OCI-LY7 (cell line): ENCODE results near the gene ARHGEF26. TPM values are rescaled to one million over a fixed set of nuclear protein-coding genes. Genes with fewer than 3 reads are reported as not detected.

Experiments used
- Bru-seq: library from RNA; stranded (reverse); fragments of 400-500 nt; gene quantifications from one replicate; lab custom pipeline; 2021; lab: Mats Ljungman, UMichigan
- BruChase-seq, 2 experiments: library from RNA; stranded (reverse); fragments of 400-500 nt; gene quantifications; one replicate each; lab custom pipeline; 2021; lab: Mats Ljungman, UMichigan
- BruUV-seq: library from RNA; stranded (reverse); fragments of 400-500 nt; replicated peaks from 2 replicates; lab custom pipeline; 2021; lab: Mats Ljungman, UMichigan
- CTCF ChIA-PET: fragments of 300-600 bp; sonication (Branson Sonifier 250); formaldehyde crosslinking; loops from one replicate; lab custom pipeline; 2022; ENCODE audit warnings: antibody characterized with exemption; ENCODE audit not compliant: unreplicated experiment; lab: Charles Lee
- POLR2A ChIA-PET: fragments of 300-600 bp; sonication (Branson Sonifier 250); formaldehyde crosslinking; loops from one replicate; lab custom pipeline; 2022; ENCODE audit warnings: antibody characterized with exemption; lab: Charles Lee
- DNase-seq: peaks from one replicate; pipeline ENCODE4 v3.0.0-alpha.2; 2015; ENCODE audit warnings: low spot score
- H2AFZ ChIP-seq: fragments of 200-600 bp; sonication (generic), shearing (Covaris generic); 2 replicates; pipeline ENCODE4 v1.6.1; 2014; ENCODE audit warnings: mild to moderate bottlenecking, antibody characterized with exemption, low read length, moderate library complexity
- H3K27ac ChIP-seq: fragments of 200-600 bp; sonication (generic); 2 replicates; pipeline ENCODE4 v1.5.1; 2014; ENCODE audit warnings: mixed run types, low read depth, mild to moderate bottlenecking, moderate library complexity, low read length, inconsistent platforms; ENCODE audit not compliant: poor library complexity, severe bottlenecking
- H3K36me3 ChIP-seq: fragments of 200-600 bp; sonication (generic); 2 replicates; pipeline ENCODE4 v1.6.1; 2014; ENCODE audit warnings: mild to moderate bottlenecking, antibody characterized with exemption, low read length, moderate library complexity, mixed read lengths; ENCODE audit not compliant: insufficient read depth
- H3K4me1 ChIP-seq: fragments of 200-600 bp; sonication (generic); 2 replicates; pipeline ENCODE4 v1.5.1; 2014; ENCODE audit warnings: mild to moderate bottlenecking, low read length; ENCODE audit not compliant: insufficient read depth, poor library complexity, severe bottlenecking
- H3K4me2 ChIP-seq: fragments of 200-600 bp; sonication (generic); 2 replicates; pipeline ENCODE4 v1.6.1; 2014; ENCODE audit warnings: mild to moderate bottlenecking, low read length
- H3K4me3 ChIP-seq: fragments of 200-600 bp; sonication (generic); 2 replicates; pipeline ENCODE4 v1.5.1; 2014; ENCODE audit warnings: mild to moderate bottlenecking, low read depth, low read length; ENCODE audit not compliant: poor library complexity, severe bottlenecking
- H3K79me2 ChIP-seq: fragments of 200-600 bp; sonication (generic); 2 replicates; pipeline ENCODE4 v1.6.1; 2016; ENCODE audit warnings: low read depth, mild to moderate bottlenecking, low read length, moderate library complexity, mixed read lengths; ENCODE audit not compliant: insufficient read depth
- H3K9me2 ChIP-seq: fragments of 200-600 bp; sonication (generic); 2 replicates; pipeline ENCODE4 v1.6.1; 2016; ENCODE audit warnings: mild to moderate bottlenecking, low read length, mixed read lengths; ENCODE audit not compliant: insufficient read depth
- H3K9me3 ChIP-seq: fragments of 200-600 bp; sonication (generic); 2 replicates; pipeline ENCODE4 v1.6.1; 2014; ENCODE audit warnings: mild to moderate bottlenecking, mixed run types, low read length, mixed read lengths
- H4K20me1 ChIP-seq: fragments of 200-600 bp; sonication (generic); 2 replicates; pipeline ENCODE4 v1.6.1; 2014; ENCODE audit warnings: mild to moderate bottlenecking, antibody characterized with exemption, low read length, moderate library complexity, mixed read lengths; ENCODE audit not compliant: insufficient read depth
- CTCF ChIP-seq: fragments of 200-600 bp; sonication (generic); conservative IDR thresholded peaks from 2 replicates; pipeline ENCODE4 v1.5.1; 2014; ENCODE audit warnings: mild to moderate bottlenecking, antibody characterized with exemption, low read length, moderate library complexity, mixed read lengths
- EZH2phosphoT487 ChIP-seq: fragments of 200-600 bp; sonication (generic); IDR thresholded peaks from 2 replicates; pipeline ENCODE4 v1.6.1; 2018; ENCODE audit warnings: low read depth, borderline replicate concordance, mild to moderate bottlenecking, mixed run types, antibody characterized with exemption, low read length, moderate library complexity, mixed read lengths
- intact Hi-C: fragments of 100-400 bp; cut with micrococcal nuclease; formaldehyde crosslinking; loops from one replicate; pipeline ENCODE4 v1.10.0; 2022; ENCODE audit not compliant: unreplicated experiment
- long read RNA-seq: library from polyadenylated mRNA; stranded (forward); transcript quantifications from one replicate; pipeline ENCODE4 v2.0.0, GENCODE V29; 2022
- total RNA-seq, 2 experiments: library from RNA; depleted of rRNA in 1 of 2; stranded (reverse); fragments of >200 nt in 1 of 2; shearing (Covaris generic) in 1 of 2; gene quantifications; 2 replicates each; pipeline ENCODE4 v1.2.3, GENCODE V29; 2014 to 2022

The ARHGEF26 gene, protein sequence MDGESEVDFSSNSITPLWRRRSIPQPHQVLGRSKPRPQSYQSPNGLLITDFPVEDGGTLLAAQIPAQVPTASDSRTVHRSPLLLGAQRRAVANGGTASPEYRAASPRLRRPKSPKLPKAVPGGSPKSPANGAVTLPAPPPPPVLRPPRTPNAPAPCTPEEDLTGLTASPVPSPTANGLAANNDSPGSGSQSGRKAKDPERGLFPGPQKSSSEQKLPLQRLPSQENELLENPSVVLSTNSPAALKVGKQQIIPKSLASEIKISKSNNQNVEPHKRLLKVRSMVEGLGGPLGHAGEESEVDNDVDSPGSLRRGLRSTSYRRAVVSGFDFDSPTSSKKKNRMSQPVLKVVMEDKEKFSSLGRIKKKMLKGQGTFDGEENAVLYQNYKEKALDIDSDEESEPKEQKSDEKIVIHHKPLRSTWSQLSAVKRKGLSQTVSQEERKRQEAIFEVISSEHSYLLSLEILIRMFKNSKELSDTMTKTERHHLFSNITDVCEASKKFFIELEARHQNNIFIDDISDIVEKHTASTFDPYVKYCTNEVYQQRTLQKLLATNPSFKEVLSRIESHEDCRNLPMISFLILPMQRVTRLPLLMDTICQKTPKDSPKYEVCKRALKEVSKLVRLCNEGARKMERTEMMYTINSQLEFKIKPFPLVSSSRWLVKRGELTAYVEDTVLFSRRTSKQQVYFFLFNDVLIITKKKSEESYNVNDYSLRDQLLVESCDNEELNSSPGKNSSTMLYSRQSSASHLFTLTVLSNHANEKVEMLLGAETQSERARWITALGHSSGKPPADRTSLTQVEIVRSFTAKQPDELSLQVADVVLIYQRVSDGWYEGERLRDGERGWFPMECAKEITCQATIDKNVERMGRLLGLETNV
- total RNA-seq (2014; rRNA removed; shearing (Covaris generic)) (0.13 and 0.35 TPM in 2 replicates), total RNA-seq (2022) (0.11 and 0.35 TPM in 2 replicates), Bru-seq, nascent RNA (percentile 18 among the genes with signal in this experiment), BruChase-seq, experiment 1, labeled RNA remaining after a 6-hour chase (percentile 12 among the genes with signal in this experiment), BruChase-seq, experiment 2, labeled RNA remaining after a 2-hour chase (percentile 16 among the genes with signal in this experiment)
- long read RNA-seq, partial matches to known transcripts, result 0 of 4 reads
- long read RNA-seq, other reads (novel, unspliced or antisense), result 4 of 4 reads

DNA sequence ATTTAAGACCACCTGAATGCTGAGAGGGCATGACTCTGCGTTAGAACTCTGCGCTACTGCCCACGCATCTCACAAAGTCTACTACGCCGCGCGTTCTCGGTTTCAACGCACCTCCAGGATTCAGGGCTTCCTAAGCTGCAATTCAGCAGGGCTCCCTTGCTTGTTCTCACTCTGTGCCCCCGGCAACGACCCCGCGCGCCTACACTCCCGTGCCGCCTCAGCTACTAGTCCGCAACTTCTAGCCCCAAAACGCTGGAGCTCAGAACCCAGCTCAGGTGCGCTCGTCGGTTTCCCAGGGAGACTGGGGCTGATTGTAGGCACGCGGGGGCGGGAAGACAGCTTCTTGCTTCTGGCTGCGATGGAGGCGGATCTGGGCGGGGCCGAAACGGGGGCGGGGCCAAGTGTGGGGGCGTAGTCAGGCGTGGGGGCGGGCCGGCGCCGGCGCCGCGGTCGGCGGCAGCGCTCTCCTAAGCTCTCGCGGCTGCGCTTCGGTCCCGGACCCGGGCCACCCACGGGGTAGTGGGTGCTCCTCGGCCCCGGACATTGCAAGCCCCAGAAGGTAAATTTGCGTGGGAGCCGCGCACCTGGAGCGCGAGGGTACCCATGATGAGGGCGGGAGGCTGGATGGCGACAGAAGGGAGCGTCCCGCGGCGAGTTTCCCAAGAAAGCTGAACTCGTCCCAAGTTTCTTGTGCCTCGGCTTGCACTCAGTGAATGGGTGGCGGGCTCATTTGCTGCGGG is at the start of gene ARHGEF26:
Gene ARHGEF26, plus strand, starts transcription at position 430 of the 740 bp plus-strand sequence. CDS start 603 bp downstream, outside the sequence.
- Histone ChIP-seq H3K4me3 (peak within 1 kb of the TSS; percentile 78), H3K9me2 (no peaks in the 10 kb centered on the region), H4K20me1 (no peaks in the 10 kb centered on the region), H3K9me3 (no peaks in the 10 kb centered on the region), H2AFZ (peak within 1 kb of the TSS; percentile 97), H3K79me2 (no peaks in the 10 kb centered on the region), H3K36me3 (no peaks in the 10 kb centered on the region), H3K27ac (no peak within 1 kb of the TSS), H3K4me1 (no peaks in the 10 kb centered on the region), H3K4me2 (peak within 1 kb of the TSS; percentile 100)
- no peak for TF ChIP-seq CTCF
- no peak for TF ChIP-seq EZH2phosphoT487
- BruUV-seq, result no TSS peak
- CTCF ChIA-PET, result no interaction called here
- intact Hi-C loops, result no loop called here
- POLR2A ChIA-PET, result interaction anchor here (0.6 to 1.4 kb wide), 6 partner anchors 10 to 717 kb away, joined by 3 to 5 read pairs (median 4); no protein-coding TSS in a partner anchor
- peak; percentile 72 for DNase-seq

DNA sequence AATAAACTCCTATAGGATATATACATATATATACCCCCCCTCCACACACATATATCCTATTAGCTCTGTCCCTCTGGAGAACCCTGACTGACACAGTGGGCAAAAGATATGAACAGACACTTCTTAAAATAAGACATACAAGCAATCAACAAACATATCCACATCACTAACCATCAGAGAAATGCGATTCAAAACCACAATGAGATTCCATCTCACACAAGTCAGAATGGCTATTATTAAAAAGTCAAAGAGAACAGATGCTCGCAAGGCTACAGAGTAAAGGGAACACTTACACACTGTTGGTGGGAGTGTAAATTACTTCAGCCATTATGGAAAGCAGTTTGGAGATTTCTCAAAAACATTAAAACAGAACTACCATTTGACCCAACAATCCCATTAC is 46.2 kb upstream of the ARHGEF26 start:
- H3K79me2 ChIP-seq, result no peaks in the 10 kb centered on the region
- no peak for DNase-seq
- H3K9me3 ChIP-seq, result no peaks in the 10 kb centered on the region
- no peaks in the 10 kb centered on the region for H3K4me1 ChIP-seq
- no peaks in the 10 kb centered on the region for H3K36me3 ChIP-seq
- intact Hi-C loops, result no loop called here
- H2AFZ ChIP-seq, result no peak overlapping the region
- ChIA-PET CTCF (no interaction called here), POLR2A (no interaction called here)
- no peak overlapping the region for H3K27ac ChIP-seq
- H4K20me1 ChIP-seq, result no peaks in the 10 kb centered on the region
- H3K4me3 ChIP-seq, result no peak overlapping the region
- no peaks in the 10 kb centered on the region for H3K9me2 ChIP-seq
- no peak for TF ChIP-seq CTCF
- no peak for TF ChIP-seq EZH2phosphoT487
- no peak overlapping the region for H3K4me2 ChIP-seq
- no TSS peak for BruUV-seq
